ENCODE measurements around the gene C17orf113.
"Not testable (repeated sequence)": the region's sequence is repeated elsewhere in the genome, so short reads cannot be mapped to it uniquely, and the experiment has no call there.

C17orf113 gene

GRCh38 chr17:42041619-42042018, 8.8 kb downstream of the C17orf113 start:
- DNase-seq = no peak

DNA sequence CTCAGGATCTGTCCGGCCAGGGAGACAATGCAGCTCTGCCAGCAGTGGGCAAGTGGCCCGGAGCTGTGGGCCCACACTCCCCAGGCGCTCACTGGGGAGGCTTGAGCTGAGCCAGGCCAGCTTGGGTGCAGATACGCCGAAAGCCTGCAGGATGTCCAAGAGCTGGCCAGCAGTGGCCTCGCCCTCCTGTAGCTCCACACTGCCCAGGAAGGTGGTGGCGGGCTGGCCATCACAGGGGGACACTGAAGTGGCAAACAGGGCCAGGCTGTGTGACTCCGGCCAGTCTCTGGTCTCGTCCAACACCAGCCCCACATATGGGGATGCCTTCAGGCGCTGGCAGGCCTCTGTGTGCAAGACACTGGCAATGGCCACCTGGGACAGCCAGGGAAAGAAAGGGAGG, 9.6 kb downstream of the C17orf113 start:
- DNase-seq = no peak

- DNase-seq = no peak
Measured at GRCh38 chr17:42039794-42040763, 10.3 kb downstream of the C17orf113 start.

DNA sequence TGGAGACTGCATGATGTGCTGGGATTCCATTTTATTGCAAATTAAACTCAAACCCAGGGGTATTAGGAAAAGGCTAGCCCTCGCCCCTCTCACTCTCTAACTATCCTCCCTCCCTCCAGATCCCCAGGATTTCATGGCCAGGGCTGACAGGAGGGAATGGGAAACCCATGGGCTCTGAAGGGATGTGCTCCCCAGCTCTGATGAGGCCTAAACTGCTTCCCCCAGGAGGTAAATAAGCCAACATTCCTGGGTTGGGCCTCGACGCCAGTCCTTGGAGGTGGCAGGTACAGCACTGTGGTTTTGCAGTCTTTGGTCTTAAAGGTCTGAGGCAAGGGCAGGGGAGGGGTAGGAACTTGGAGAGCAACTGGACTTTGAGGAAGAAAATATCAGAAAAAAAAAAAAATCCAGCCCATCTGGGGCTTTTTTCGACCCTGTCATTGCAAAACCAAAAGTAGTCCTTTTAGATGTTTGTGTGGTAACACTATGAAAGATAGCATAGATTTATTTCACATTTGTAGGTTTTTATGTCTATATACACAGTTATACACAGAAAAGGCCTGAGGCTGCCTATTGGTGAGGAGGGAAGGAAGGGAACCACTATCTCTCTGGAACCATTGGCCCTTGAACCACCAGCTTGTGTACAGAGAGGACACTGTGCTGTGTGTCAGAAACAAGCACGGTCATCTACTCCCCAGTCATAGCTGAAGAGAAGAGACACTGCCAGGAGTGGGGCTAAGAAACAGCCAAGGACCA, 12.0 kb downstream of the C17orf113 start:
- no peak for DNase-seq

DNA sequence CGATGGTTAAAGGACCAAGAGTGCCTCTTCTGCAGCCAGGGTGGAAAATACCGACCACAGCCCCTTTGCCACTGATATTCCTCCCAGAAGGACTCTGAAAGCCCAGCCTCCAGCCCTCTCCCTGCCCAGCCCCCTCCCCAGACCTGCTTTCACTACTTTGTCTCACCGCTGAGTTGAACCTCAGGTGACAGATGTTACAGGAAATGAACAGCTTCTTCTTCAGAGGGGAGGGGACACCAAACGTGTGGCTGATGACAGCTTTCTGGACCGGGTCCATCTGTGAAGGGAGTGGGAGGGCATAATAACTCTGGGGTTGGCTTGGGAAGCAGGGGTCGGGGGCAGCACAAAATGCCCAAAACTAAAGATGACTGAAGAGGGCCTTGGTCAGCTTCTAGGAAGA, 16.3 kb downstream of the C17orf113 start:
- no peak for DNase-seq

- no peak for DNase-seq
Measured at GRCh38 chr17:42031584-42031983, 18.8 kb downstream of the C17orf113 start.

- DNase-seq = no peak
Measured at GRCh38 chr17:42028791-42029127, 21.6 kb downstream of the C17orf113 start.

DNA sequence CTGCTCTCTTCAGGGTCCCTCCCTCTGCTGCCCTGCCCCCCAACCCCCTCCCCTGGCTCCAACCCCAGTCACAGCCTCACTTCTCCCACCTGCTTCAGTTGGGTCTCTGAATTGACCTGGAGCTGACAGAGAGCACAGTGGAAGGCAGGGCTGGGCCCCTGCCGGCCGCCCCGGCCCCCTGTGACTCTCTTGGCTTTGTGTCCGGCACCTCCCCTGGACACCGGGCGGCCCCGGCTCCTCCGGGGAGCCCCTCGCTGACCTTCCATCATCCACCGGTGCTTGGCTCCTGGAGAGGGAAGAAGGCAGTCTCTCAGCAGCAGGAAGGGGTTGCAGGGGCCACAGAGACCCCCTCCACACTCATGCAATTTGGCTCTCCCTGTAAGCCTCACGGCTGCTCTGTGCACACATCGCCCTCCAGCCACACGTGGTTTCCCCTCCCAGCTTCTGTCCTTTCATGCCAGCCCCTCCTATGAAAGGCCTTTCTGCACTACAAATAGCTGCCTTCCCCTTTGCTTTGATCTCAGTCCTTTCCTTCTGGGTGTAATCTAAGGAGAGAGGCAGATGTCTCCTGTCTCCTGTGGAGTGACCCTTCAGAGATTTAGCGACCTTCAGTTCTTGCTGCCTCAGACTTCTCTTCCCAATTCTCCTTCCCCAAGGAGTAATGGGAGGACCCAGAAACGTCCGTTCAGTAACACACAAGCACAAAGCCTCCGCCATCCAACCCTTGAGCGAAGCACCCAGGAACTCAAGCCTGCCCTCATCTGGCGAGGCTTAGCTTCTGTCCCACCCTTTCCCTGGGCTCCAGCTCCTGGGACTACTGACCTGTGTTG, 22.2 kb downstream of the C17orf113 start:
- no peak for DNase-seq

DNA sequence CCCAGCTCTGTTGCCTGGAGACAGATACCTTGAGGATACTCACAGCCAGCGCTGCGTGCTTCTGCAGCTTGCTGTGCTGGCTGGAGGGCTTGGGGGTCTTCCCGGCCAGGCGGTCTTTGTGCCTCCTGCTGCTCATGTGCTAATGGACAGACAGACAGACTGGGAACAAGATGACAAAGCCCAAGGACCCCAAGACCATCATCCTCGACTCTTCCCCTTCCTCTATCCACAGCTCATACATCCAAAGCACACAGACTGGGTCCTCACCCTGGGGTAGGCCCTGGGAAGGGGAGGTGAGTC, 22.9 kb downstream of the C17orf113 start:
- no peak for DNase-seq

DNA sequence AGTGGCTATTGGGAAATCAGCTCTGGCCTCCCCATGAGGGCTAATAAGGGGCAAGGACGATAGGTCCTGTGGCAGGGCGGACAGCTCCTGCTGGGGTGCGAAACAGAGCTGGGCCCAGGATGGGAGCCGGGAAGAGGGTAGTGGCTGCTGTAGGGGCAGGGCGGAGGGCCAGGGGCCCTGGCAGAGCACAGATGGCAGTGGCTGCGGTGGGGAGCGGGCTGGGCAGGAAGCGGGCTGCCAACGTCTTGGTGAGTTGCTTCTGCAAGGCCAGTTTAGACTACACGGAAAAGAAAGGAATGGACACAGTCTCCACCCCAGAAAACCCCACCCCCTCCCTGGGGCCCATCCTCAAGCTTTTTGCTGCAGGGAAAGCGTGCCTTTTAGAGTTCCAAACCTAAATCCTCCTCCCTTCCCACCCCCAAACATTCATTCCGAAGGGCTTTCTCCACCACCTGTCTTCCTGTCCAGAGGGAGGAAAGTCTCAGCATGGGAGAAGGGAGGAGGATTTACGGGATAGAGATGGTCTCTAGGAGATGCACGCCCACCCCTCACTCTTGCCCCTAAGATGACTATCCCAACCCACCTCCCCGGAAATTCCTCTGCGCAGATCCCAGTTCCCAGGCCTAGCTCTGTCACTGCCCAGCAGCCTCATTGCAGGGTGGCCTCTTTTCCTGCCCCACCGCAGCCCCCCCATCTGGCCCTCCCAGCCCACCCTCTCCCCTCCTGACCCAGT, 23.4 kb downstream of the C17orf113 start:
- DNase-seq = no peak

DNA sequence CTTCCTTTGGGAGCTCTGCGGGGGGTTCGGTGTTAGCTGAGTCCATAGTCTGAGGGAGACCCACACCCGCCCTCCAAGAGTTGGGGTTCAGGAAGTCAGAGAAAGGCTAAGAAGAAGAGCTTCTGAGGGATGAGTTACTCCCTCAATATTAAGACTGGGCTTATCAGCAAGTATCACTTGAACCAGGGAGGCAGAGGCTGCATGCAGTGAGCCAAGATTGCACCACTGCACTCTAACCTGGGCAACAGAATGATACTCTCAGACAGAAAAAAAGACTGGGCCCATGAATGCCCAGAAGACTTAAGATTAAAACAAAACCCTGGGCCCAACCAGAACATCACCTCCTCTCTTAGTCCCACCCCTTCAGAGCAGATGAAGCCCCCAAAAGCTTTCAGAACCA, 24.5 kb downstream of the C17orf113 start:
- DNase-seq = no peak

DNA sequence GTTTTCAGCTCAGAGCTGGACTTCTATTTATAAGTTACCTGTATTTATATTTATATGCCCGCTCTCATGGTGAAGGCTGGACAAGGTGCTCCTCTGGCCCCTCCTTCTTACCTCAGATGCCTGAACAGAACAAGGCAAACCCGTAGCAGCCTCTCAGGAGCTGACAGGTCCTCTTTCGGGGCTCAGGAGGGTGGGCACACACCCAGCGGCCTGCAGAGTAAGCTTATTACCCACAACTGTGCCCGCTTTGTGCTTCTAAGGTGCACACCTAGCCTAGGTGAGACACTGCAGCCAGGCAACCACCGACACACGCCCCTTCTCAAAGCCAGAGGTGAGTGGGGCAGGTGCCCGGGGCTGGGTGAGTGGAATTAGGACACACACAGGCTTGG, 25.2 kb downstream of the C17orf113 start:
- no peak for DNase-seq

- no peak for DNase-seq
Measured at GRCh38 chr17:42023524-42024349, 26.7 kb downstream of the C17orf113 start.

DNA sequence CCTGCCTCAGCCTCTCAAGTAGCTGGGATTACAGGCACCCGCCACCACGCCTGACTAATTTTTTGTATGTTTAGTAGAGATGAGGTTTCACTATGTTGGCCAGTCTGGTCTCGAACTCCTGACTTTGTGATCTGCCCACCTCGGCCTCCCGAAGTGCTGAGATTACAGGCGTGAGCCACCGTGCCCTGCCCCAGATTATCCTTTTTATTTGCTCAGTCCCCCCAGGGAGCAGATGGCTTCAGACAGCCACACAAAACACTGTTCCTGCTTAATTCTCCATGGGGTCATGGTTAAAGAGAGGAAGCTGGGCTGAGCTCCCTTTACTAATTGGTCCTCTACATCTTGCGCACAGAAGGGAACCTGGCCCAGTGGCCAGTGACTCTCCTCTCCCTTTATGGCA, 29.6 kb downstream of the C17orf113 start:
- DNase-seq = not testable (repeated sequence)

GRCh38 chr17:42019509-42020404, 30.6 kb downstream of the C17orf113 start, which contains the start of gene NKIRAS2:
Gene NKIRAS2 (plus strand): TSS chr17:42020090. CDS start chr17:42021578, 1,488 bp downstream.
- peak; percentile 95 for DNase-seq

GRCh38 chr17:42018988-42019387, 31.4 kb downstream of the C17orf113 start:
- DNase-seq = no peak

DNA sequence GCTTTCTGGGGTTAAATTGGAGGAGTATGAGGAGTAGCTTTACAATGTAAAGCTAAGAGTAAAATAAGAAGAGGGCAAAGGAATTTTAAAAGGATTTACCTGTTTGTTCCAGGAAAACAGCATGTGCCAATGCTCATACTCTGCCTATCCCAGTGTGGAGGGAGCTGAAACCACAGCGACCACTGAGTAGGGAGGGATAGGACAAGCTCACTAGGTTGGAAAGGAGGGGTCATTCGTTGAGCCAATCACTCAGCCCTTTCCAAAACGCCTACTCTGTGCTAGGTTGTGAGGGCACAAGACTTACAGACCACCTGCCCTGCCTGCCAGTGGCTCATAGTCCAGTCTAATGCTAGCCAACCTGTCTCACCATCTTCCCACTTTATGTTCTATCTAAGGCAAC, 32.1 kb downstream of the C17orf113 start:
- no peak for DNase-seq

DNA sequence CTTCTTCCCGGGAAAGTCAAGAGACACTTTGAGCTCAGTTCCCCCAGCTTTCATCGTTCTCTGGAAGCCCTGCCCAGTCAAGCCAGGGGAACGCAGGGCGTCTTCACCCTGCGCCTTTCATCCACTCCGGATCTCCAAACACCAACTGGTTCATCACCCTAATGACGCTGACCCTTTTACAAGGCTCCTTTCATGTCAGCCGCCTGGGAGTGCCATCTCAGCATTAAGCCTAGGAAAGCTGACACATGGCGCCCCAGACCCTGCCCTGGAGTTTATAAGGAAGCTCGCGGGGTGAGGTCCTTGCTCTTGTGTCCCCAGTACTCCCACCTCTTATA, 32.6 kb downstream of the C17orf113 start:
- DNase-seq = peak; percentile 46

DNA sequence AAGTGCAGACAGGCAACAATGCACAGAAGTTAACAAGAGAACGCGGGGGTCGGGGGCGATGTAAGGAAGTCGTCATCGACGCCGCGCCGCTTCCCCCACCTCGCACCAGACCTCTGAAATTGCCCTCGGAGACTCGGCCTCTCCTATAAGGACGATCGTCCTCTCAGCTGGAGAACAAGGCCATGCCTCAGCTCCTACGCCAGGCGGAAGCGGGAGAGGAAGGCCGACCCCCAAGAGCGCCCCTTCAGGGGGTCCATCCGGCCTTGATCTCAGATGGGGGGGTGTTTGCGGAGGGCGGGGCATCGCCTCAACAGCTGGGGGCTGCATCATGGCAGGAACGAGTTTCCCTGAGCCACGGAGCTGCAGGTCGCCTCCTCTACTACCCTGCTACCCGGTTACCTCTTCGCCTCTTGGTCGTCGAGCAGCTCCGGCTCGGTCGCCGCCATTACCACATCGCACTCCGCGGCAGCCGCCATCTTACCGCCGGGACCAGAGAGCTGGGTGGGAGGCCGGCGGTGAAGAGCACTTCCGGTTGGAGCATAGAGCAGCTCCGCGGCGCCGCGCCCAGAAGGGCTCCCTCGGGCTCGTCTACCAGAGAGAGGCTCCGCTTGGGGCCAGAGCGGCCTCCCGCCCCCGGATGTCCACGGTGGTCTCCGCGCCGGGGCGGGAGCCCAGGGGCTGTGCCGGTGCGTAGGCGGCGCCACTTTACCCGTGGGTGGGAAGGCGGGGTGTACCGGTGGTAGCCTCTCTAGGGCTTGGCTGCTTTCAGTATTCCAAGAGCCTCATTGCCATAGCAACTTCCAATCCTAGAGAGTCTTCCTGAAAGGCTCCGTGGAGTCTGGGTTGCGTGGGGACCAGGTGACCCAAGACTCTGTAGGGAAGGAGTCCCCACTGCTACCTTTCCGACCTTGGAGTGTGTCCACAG, 33.2 kb downstream of the C17orf113 start, which contains the start of gene DNAJC7:
Gene DNAJC7 (minus strand): TSS at position 499 of the 925 bp plus-strand sequence. CDS start 23 bp downstream, at position 476.
- DNase-seq = peak; percentile 84
